Measurements from ENCODE around the gene FJX1.

DNA sequence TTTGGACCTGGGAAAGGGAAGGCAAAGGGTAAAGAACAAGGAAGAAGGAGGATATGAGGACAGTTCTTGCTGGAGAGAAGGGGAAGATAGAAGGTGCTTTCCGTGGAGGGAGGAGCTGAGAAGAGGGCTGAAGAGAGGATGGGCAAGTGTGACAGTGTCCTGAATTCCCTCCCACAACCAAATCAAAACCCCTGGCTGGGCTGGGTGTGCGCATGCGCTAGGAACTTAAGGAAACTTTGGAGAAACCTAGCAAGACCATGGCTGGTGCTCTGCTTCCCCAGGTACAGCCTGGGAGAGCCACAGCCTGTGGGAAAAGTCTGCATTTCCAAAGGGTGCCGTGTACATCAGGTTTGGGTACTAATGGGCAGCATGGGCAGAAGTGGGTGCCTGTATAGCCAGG lies 29.0 kb upstream of the FJX1 start:
- TF ChIP-seq TAF1 (IDR thresholded peaks at IDR 0.05; ENCODE audit: borderline replicate concordance, low read depth, low read length) (no peak), POLR2A (IDR thresholded peaks at IDR 0.05; ENCODE audit: low read depth, low read length) (no peak), POLR2AphosphoS5 (IDR thresholded peaks at IDR 0.05; ENCODE audit: low read depth, low read length) (no peak)

All from GM12892 (cell line).